Loucy (cell line): ENCODE results near the gene ABCB6.

Experiments
- H2AFZ ChIP-seq: fragments of 200-600 bp; sonication (generic); 2 replicates; pipeline ENCODE4 v1.6.0; 2016; ENCODE audit warnings: antibody characterized with exemption, mild to moderate bottlenecking, low read length, moderate library complexity
- H3F3A ChIP-seq: fragments of 200-600 bp; 2 replicates; pipeline ENCODE4 v1.6.0; 2016; ENCODE audit warnings: antibody characterized with exemption, low read depth, mild to moderate bottlenecking
- H3K27me3 ChIP-seq: fragments of 200-600 bp; sonication (generic); 2 replicates; pipeline ENCODE4 v1.6.1; 2014; ENCODE audit warnings: low read length, mild to moderate bottlenecking; ENCODE audit not compliant: insufficient read depth, poor library complexity, severe bottlenecking
- H3K36me3 ChIP-seq: fragments of 200-600 bp; sonication (generic); 2 replicates; pipeline ENCODE4 v1.6.1; 2016; ENCODE audit warnings: low read length; ENCODE audit not compliant: insufficient read depth
- H3K4me1 ChIP-seq: fragments of 200-600 bp; sonication (generic); 2 replicates; pipeline ENCODE4 v1.5.1; 2014; ENCODE audit warnings: low read length, mild to moderate bottlenecking; ENCODE audit not compliant: insufficient read depth, poor library complexity, severe bottlenecking
- H3K4me2 ChIP-seq: fragments of 200-600 bp; sonication (generic); 2 replicates; pipeline ENCODE4 v1.6.0; 2014; ENCODE audit warnings: antibody characterized with exemption, low read length, low read depth, mild to moderate bottlenecking; ENCODE audit not compliant: poor library complexity, severe bottlenecking
- H3K4me3 ChIP-seq: fragments of 200-600 bp; sonication (generic); 2 replicates; pipeline ENCODE4 v1.5.1; 2014; ENCODE audit warnings: low read length, mild to moderate bottlenecking, mixed read lengths; ENCODE audit not compliant: poor library complexity, severe bottlenecking
- H3K79me2 ChIP-seq: fragments of 200-600 bp; sonication (generic); 2 replicates; pipeline ENCODE4 v1.6.1; 2014; ENCODE audit warnings: low read length; ENCODE audit not compliant: insufficient read depth
- H3K9ac ChIP-seq: fragments of 200-600 bp; sonication (generic); 2 replicates; pipeline ENCODE4 v1.6.0; 2014; ENCODE audit warnings: mild to moderate bottlenecking, low read depth, low read length, moderate library complexity; ENCODE audit not compliant: poor library complexity, severe bottlenecking
- H3K9me2 ChIP-seq: fragments of 200-600 bp; sonication (generic); replicated peaks from 2 replicates; pipeline ENCODE4 v1.6.1; 2016; ENCODE audit warnings: low read depth, low read length, mixed read lengths
- H3K9me3 ChIP-seq: fragments of 200-600 bp; sonication (generic); 2 replicates; pipeline ENCODE4 v1.6.1; 2014; ENCODE audit warnings: mild to moderate bottlenecking, antibody characterized with exemption, low read length, low read depth; ENCODE audit not compliant: insufficient read depth
- H4K20me1 ChIP-seq: fragments of 200-600 bp; sonication (generic); 2 replicates; pipeline ENCODE4 v1.6.0; 2014; ENCODE audit warnings: antibody characterized with exemption, low read length, mild to moderate bottlenecking; ENCODE audit not compliant: insufficient read depth, poor library complexity, severe bottlenecking
- EZH2phosphoT487 ChIP-seq: fragments of 200-600 bp; IDR thresholded peaks from 2 replicates; pipeline ENCODE4 v1.6.1; 2018; ENCODE audit warnings: antibody characterized with exemption, mild to moderate bottlenecking, moderate library complexity, borderline replicate concordance
- TF ChIP-seq, protein P1 (sequence below): fragments of 200-600 bp; sonication (generic); conservative IDR thresholded peaks from 2 replicates; pipeline ENCODE4 v1.5.1; 2014; ENCODE audit warnings: mild to moderate bottlenecking, antibody characterized with exemption, low read length

ABCB6 gene

GRCh38 chr2:219179601-219180465 is 38.9 kb downstream of the ABCB6 start:
- peaks cover 41% of the 10 kb centered on the region; the same call in 1 of the 2 replicates for H3K36me3 ChIP-seq
- peak overlapping the region; percentile 97 for H3K4me3 ChIP-seq
- H3K9ac ChIP-seq: peak overlapping the region; percentile 85
- H4K20me1 ChIP-seq: peaks cover 28% of the 10 kb centered on the region
- no peaks in the 10 kb centered on the region for H3K9me2 ChIP-seq
- H3F3A ChIP-seq: peaks cover 9% of the 10 kb centered on the region; the same call in 1 of the 2 replicates
- H3K27me3 ChIP-seq: no peaks in the 10 kb centered on the region
- TF ChIP-seq, protein P1, sequence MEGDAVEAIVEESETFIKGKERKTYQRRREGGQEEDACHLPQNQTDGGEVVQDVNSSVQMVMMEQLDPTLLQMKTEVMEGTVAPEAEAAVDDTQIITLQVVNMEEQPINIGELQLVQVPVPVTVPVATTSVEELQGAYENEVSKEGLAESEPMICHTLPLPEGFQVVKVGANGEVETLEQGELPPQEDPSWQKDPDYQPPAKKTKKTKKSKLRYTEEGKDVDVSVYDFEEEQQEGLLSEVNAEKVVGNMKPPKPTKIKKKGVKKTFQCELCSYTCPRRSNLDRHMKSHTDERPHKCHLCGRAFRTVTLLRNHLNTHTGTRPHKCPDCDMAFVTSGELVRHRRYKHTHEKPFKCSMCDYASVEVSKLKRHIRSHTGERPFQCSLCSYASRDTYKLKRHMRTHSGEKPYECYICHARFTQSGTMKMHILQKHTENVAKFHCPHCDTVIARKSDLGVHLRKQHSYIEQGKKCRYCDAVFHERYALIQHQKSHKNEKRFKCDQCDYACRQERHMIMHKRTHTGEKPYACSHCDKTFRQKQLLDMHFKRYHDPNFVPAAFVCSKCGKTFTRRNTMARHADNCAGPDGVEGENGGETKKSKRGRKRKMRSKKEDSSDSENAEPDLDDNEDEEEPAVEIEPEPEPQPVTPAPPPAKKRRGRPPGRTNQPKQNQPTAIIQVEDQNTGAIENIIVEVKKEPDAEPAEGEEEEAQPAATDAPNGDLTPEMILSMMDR: no peak
- H3K4me1 ChIP-seq: peaks cover 40% of the 10 kb centered on the region
- H2AFZ ChIP-seq: no peak overlapping the region
- peaks cover 51% of the 10 kb centered on the region for H3K79me2 ChIP-seq
- H3K9me3 ChIP-seq: no peaks in the 10 kb centered on the region
- H3K4me2 ChIP-seq: peak overlapping the region; percentile 88

- peaks cover 43% of the 10 kb centered on the region for H3K4me1 ChIP-seq
- peak overlapping the region; percentile 88 for H3K4me2 ChIP-seq
- peaks cover 36% of the 10 kb centered on the region; the same call in 1 of the 2 replicates for H3K36me3 ChIP-seq
- TF ChIP-seq, protein P1: no peak
- TF ChIP-seq EZH2phosphoT487: no peak
- H2AFZ ChIP-seq: peak overlapping the region; percentile 80; the same call in 1 of the 2 replicates
- peak overlapping the region; percentile 97 for H3K4me3 ChIP-seq
- H3K9me2 ChIP-seq: no peaks in the 10 kb centered on the region
- peaks cover 9% of the 10 kb centered on the region; the same call in 1 of the 2 replicates for H3F3A ChIP-seq
- peak overlapping the region; percentile 85 for H3K9ac ChIP-seq
- no peaks in the 10 kb centered on the region for H3K27me3 ChIP-seq
- peaks cover 32% of the 10 kb centered on the region for H4K20me1 ChIP-seq
- no peaks in the 10 kb centered on the region for H3K9me3 ChIP-seq
- H3K79me2 ChIP-seq: peaks cover 62% of the 10 kb centered on the region
Measured at GRCh38 chr2:219178377-219179175, 40.2 kb downstream of the ABCB6 start.

DNA sequence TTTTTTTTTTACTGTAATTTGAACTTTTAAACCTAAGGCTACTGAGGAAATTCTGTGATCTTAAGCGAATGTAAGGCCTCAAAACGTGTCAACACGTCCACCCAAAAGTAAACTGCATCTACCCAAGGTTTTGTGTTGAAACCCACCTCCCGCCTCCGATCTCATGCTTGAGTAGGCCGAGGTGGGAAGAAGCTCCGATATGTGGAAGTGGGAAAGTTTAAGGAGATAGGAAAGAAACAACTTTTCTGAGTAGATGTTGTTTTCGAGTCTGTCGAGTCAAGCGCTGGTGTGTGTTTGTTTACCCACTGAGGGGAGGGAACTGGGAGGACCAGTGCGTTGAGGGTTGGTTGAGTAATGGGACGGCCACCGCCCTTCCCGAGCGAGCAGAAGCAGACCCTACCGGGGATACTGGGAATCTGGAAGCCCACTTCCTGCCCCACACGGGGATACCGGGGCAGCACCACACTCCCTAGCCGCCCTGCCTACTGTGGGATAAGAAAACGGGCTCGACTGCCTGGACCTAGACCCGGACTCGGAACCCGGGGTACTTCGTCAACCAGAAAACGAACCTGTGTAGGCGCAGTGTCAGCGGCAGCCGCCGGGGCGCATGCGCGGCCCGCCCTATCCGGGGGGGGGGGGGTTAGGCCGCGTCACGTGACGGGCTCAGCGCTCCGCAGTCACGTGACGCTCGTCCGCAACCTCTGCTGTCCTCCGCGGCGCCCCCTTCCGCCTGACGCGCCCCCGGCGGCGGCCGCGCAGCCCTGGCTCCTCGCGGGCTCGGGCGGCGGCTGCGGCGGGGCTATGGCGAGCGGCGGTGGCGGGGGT is 41.0 kb downstream of the ABCB6 start, which contains the start of gene RETREG2:
TSS of gene RETREG2 (plus strand) at position 724 of the 825 bp plus-strand sequence. CDS start at position 802, 78 bp downstream.
- TF ChIP-seq, protein P1: no peak; the same call in 1 of the 2 replicates
- no peak for TF ChIP-seq EZH2phosphoT487
- Histone ChIP-seq H3F3A (peaks cover 9% of the 10 kb centered on the region; the same call in 1 of the 2 replicates), H3K9me2 (no peaks in the 10 kb centered on the region), H4K20me1 (peaks cover 32% of the 10 kb centered on the region), H3K4me3 (peak within 1 kb of the TSS; percentile 97), H3K9ac (peak within 1 kb of the TSS; percentile 85), H3K79me2 (peaks cover 62% of the 10 kb centered on the region), H2AFZ (peak within 1 kb of the TSS; percentile 80), H3K4me2 (peak within 1 kb of the TSS; percentile 92), H3K27me3 (no peaks in the 10 kb centered on the region), H3K4me1 (peaks cover 41% of the 10 kb centered on the region), H3K36me3 (peaks cover 30% of the 10 kb centered on the region; the same call in 1 of the 2 replicates), H3K9me3 (no peaks in the 10 kb centered on the region)
